Neural cell (in vitro differentiated cells): ENCODE results near the gene PDE6A. TPM values are rescaled to one million over a fixed set of nuclear protein-coding genes. Genes with fewer than 3 reads are reported as not detected.

Source experiments
- H2AFZ ChIP-seq: fragments of 200-600, 300-800 bp; sonication (generic), shearing (Covaris generic); 2 replicates; pipeline ENCODE4 v1.6.0; 2014; ENCODE audit warnings: low read depth, mild to moderate bottlenecking, antibody characterized with exemption, low read length, moderate library complexity
- H3F3A ChIP-seq: fragments of 200-600 bp; shearing (Covaris generic); 2 replicates; pipeline ENCODE4 v1.6.1; 2016; ENCODE audit warnings: mild to moderate bottlenecking, moderate library complexity, mixed read lengths, antibody characterized with exemption, low read length; ENCODE audit not compliant: insufficient read depth, poor library complexity, severe bottlenecking
- H3K27ac ChIP-seq: fragments of 200-600, 300-800 bp; sonication (generic), shearing (Covaris generic); 2 replicates; pipeline ENCODE4 v1.5.1; 2014; ENCODE audit warnings: mild to moderate bottlenecking, low read length, moderate library complexity
- H3K27me3 ChIP-seq: fragments of 300-800, 200-600 bp; sonication (generic), shearing (Covaris generic); 2 replicates; pipeline ENCODE4 v1.6.0; 2014; ENCODE audit warnings: mild to moderate bottlenecking, low read depth, low read length, moderate library complexity; ENCODE audit not compliant: insufficient read depth
- H3K36me3 ChIP-seq: fragments of 300-800, 200-600 bp; sonication (generic), shearing (Covaris generic); 2 replicates; pipeline ENCODE4 v1.5.1; 2014; ENCODE audit warnings: mild to moderate bottlenecking, antibody characterized with exemption, low read length, moderate library complexity; ENCODE audit not compliant: insufficient read depth
- H3K4me2 ChIP-seq: fragments of 300-800, 200-600 bp; sonication (generic), shearing (Covaris generic); 2 replicates; pipeline ENCODE4 v1.6.0; 2014; ENCODE audit warnings: mild to moderate bottlenecking, low read length
- H3K4me3 ChIP-seq: fragments of 300-800, 200-600 bp; sonication (generic), shearing (Covaris generic); 2 replicates; pipeline ENCODE4 v1.5.1; 2014; ENCODE audit warnings: mild to moderate bottlenecking, low read length, moderate library complexity
- H3K79me2 ChIP-seq: fragments of 200-600 bp; shearing (Covaris generic); replicated peaks from 2 replicates; pipeline ENCODE4 v1.6.0; 2014; ENCODE audit warnings: mild to moderate bottlenecking, low read length, moderate library complexity; ENCODE audit not compliant: insufficient read depth
- H3K9ac ChIP-seq: fragments of 300-800, 200-600 bp; sonication (generic), shearing (Covaris generic); 2 replicates; pipeline ENCODE4 v1.6.1; 2016; ENCODE audit warnings: mild to moderate bottlenecking, low read length, mixed read lengths
- H3K9me2 ChIP-seq: fragments of 200-600 bp; shearing (Covaris generic); 2 replicates; pipeline ENCODE4 v1.6.1; 2016; ENCODE audit warnings: mild to moderate bottlenecking, low read length, mixed read lengths; ENCODE audit not compliant: insufficient read depth
- H3K9me3 ChIP-seq: fragments of 200-600, 300-800 bp; sonication (generic), shearing (Covaris generic); 2 replicates; pipeline ENCODE4 v1.6.1; 2016; ENCODE audit warnings: mild to moderate bottlenecking, mixed run types, low read length, moderate library complexity, mixed read lengths
- H4K20me1 ChIP-seq: fragments of 200-600 bp; shearing (Covaris generic); 2 replicates; pipeline ENCODE4 v1.6.1; 2016; ENCODE audit warnings: mild to moderate bottlenecking, mixed run types; ENCODE audit not compliant: insufficient read depth
- CTCF ChIP-seq: fragments of 450-650 bp; IDR thresholded peaks from 2 replicates; pipeline ENCODE4 v1.5.1; 2014; ENCODE audit warnings: antibody characterized with exemption, mild to moderate bottlenecking, moderate library complexity; ENCODE audit not compliant: poor library complexity, severe bottlenecking
- EP300 ChIP-seq: fragments of 450-650 bp; conservative IDR thresholded peaks from 2 replicates; pipeline ENCODE4 v1.6.1; 2014; ENCODE audit warnings: antibody characterized with exemption, mild to moderate bottlenecking, moderate library complexity; ENCODE audit not compliant: poor library complexity, severe bottlenecking
- EZH2 ChIP-seq: fragments of 200-600, 300-800 bp; shearing (Covaris generic), sonication (generic); IDR thresholded peaks from 2 replicates; pipeline ENCODE4 v1.6.1; 2014; ENCODE audit warnings: antibody characterized with exemption, low read length, borderline replicate concordance, mild to moderate bottlenecking; ENCODE audit not compliant: insufficient read depth, poor library complexity, severe bottlenecking
- MXI1 ChIP-seq: fragments of 450-650 bp; conservative IDR thresholded peaks from 2 replicates; pipeline ENCODE4 v1.6.1; 2014; ENCODE audit warnings: antibody characterized with exemption, mild to moderate bottlenecking; ENCODE audit not compliant: poor library complexity, severe bottlenecking
- POLR2AphosphoS5 ChIP-seq: IDR thresholded peaks from 2 replicates; pipeline ENCODE4 v1.6.1; 2012
- RAD21 ChIP-seq: fragments of 450-650 bp; conservative IDR thresholded peaks from 2 replicates; pipeline ENCODE4 v1.6.1; 2014; ENCODE audit warnings: antibody characterized with exemption, mild to moderate bottlenecking, moderate library complexity
- REST ChIP-seq: IDR thresholded peaks from 2 replicates; pipeline ENCODE4 v1.6.1; 2012; ENCODE audit warnings: borderline replicate concordance
- SMC3 ChIP-seq: fragments of 450-650 bp; conservative IDR thresholded peaks from 2 replicates; pipeline ENCODE4 v1.6.1; 2014; ENCODE audit warnings: antibody characterized with exemption, mild to moderate bottlenecking, moderate library complexity; ENCODE audit not compliant: poor library complexity
- TAF1 ChIP-seq: IDR thresholded peaks from 2 replicates; pipeline ENCODE4 v1.6.1; 2012; ENCODE audit warnings: low read depth
- polyA plus RNA-seq: library from polyadenylated mRNA; depleted of rRNA; stranded (reverse); fragments of >200 nt; gene quantifications from 2 replicates; pipeline ENCODE4 v1.2.3, GENCODE V29; 2014

The PDE6A gene
- polyA plus RNA-seq, 1 donor from 2014 or later, result not detected

- Histone ChIP-seq H3K9me2 (no peaks in the 10 kb centered on the region), H3K9me3 (no peaks in the 10 kb centered on the region), H3K79me2 (no peaks in the 10 kb centered on the region), H3K27me3 (no peaks in the 10 kb centered on the region), H3K4me2 (no peak overlapping the region), H3K36me3 (no peaks in the 10 kb centered on the region), H3K27ac (no peak overlapping the region), H3K4me3 (no peak overlapping the region), H4K20me1 (no peaks in the 10 kb centered on the region), H3F3A (no peaks in the 10 kb centered on the region), H3K9ac (no peak overlapping the region), H2AFZ (no peak overlapping the region)
- TF ChIP-seq SMC3, result no peak
Observed at GRCh38 chr5:149811453-149811852, 133.1 kb downstream of the PDE6A start.

- Histone ChIP-seq H3K4me2 (no peak overlapping the region), H3F3A (no peaks in the 10 kb centered on the region), H3K27me3 (no peaks in the 10 kb centered on the region), H3K9ac (no peak overlapping the region), H3K79me2 (no peaks in the 10 kb centered on the region), H2AFZ (no peak overlapping the region), H4K20me1 (no peaks in the 10 kb centered on the region), H3K27ac (no peak overlapping the region), H3K36me3 (no peaks in the 10 kb centered on the region), H3K4me3 (no peak overlapping the region), H3K9me3 (no peaks in the 10 kb centered on the region), H3K9me2 (no peaks in the 10 kb centered on the region)
- TF ChIP-seq EP300 (no peak), MXI1 (no peak), EZH2 (no peak), CTCF (no peak), TAF1 (no peak), POLR2AphosphoS5 (no peak), REST (no peak), RAD21 (no peak)
Observed at GRCh38 chr5:149810856-149811255, 133.7 kb downstream of the PDE6A start.
